NCI-H748 treated with DMSO at 0.1 percent for 48 hours (cell line): Measurements from ENCODE around the gene HOXB7.

ENCODE experiments used
- DNase-seq: peaks from one replicate; lab custom pipeline; 2025; lab: John Stamatoyannopoulos, UW

HOXB7 gene

DNA sequence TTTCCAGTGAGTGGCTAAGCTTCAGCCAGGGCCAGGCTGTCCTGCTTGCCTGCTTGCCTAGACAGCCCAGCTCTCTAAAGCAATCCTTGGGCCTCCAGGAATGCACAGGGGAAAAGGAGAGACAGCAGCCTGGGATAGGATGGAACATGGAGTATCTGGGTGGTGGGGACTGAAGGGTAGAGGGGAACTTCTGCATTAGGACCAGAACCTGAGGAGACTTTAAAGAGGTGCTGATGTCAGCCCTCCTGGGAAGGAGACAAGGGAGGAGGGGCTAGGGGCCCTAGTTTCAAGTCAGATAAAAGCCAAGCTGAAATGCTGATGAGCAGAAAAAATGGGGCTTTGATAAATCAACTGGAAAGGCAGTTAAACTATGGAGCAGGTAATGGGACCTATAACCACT lies 1.8 kb downstream of the HOXB7 start:
- no peak for DNase-seq

DNA sequence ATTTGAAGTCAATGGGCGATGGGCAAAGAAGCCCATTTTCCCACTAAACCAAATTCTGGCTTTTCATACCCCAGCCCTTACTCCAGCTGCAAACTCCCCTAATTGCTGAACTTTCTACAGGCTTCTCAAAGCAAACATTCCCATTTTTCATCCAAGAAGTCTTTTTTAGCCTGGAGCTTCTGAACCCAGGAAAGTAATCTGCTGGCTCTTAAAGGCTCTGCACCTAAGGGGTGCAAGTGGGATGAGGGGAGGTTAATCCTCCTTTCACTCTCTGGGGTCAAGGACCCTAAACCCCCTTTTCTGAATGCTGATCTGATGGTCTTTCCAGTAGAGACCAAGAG lies 2.4 kb downstream of the HOXB7 start:
- no peak for DNase-seq

DNA sequence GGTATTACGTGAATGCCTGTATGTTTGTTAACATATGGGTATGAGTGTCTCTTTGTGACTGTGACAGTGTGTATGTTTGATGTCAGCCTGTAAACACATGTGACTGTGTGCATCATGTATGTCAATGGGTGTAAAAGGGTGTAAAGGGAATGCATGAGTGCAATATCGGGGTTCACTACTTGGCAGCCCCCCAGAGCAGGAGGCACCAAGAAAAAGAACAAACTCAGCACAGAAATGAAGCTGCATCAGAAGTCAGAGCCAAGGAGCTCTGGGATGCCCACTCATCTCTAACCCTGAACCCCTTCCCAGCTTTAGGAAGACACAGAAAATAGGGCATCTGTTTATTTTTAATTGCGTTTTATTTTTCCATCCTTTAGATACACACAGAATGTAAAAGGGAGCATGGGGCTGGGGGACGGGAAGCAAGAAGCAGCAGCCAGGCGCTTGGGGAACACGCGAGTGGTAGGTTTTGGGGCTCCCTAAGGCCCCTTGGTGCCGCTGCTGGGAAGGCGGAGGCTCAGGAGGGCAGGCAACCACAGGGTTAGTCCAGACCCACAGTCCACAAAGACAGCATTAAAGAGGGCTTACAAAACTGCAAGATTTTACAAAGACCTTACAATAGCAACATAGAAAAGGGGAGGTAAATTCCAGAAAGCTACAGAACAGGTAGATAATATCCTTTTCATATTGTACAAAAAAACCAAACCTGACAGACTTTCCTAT lies 3.8 kb downstream of the HOXB7 start:
- no peak for DNase-seq

GRCh38 chr17:48605991-48606891 lies 4.6 kb downstream of the HOXB7 start:
- DNase-seq, result no peak

- DNase-seq, result no peak
Observed at GRCh38 chr17:48605409-48605919, 5.4 kb downstream of the HOXB7 start.

- DNase-seq, result no peak
Observed at GRCh38 chr17:48604770-48605329, 6.0 kb downstream of the HOXB7 start, which contains the start of gene HOXB6. Gene HOXB6, minus strand, starts transcription at chr17:48604986. Its CDS starts 6,836 bp downstream, at chr17:48598150.

DNA sequence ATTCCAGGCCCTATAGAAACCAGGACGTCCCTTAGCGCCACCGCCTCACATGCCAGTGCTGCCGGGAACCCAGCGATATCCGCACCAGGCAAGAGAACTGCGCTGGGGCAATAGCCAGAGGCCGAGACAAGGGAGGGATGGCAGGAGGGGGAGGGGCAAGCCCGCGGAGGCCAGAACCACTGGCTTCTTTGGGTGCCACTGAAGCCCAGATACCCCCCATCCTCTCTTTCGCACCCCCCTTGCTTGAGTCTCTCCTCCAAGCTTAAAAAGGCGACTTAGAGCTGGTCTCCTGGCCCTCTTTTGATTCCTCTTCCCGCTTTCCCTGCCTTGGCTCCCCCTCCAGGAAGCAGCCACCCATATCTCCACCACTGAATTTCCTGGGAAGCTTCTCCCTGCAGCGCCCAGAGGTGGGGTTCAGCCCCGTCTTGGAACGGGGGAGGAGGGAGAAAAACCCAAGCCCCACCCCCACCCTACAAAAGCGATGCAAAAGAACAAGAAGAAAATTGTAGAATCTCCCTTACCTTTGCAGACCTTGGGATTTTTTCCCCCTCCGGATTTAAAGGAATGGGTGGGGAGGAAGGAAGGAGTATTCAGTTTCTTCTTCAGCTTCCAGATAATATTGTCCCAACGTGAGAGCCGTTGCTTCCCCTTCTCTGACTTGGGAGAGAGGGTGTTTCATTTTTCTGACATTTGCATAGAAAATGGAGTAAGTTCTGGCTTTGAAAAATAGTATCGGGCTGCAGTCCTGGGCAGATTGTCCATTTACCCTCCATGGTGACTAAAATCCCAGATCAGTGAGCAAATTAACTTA lies 6.7 kb downstream of the HOXB7 start:
- no peak for DNase-seq

GRCh38 chr17:48601539-48602425 lies 9.0 kb downstream of the HOXB7 start:
- DNase-seq, result no peak

DNA sequence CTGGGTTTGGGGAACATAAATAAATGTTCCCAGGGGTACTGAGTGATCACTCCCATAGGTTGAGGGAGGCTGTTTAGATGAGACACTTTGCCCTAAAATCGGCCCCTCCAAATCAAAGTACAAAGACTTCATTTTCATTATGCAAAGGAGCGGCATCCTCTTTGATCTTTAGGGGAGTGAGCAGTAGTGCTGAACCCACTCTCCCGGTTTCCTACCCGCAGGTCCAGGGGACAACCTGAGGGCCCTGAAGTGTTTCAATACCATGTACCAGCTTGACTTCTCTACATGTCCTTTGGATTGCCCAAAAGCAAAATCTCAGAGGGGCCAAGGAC lies 9.6 kb downstream of the HOXB7 start:
- no peak for DNase-seq

DNA sequence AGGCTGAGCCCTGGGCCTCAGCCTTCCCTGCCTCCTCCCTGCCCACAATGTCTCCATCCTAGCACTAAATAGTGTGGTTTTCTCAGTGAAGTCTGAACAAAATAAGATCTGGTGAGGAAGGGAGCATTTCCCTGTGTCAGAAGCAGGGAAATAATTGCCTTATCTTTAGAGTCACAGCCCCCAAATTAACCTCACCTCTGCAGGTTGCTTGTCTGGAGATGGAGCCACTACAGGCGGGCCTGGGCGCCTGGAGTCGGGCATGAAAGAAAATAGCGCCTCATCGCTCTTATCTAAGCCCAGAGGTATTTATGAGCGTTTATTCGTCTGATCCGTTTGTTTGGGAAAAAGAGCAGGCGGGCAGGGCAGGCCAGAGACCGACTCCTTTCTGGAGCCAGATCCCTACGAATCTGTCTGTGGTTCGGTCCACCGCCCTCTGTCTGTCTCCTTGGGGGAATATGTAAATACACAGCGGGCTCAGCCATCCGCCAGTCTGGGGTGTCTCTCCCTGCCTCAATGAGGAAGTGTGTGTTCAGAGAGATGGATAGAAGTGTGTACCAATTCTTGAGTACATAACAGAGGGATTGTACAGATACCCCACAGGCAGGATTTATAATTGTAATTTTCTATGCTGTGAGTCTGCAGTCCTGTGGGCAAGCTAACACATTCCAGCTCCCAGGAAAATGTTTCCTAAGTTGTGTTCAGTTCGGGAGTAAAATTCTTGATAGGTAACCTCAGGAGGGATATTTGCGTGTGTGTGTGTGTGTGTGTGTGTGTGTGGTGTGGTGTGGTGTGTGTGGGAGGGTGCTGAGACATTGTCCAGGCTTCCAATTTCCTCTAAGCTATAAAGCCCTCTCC lies 10.3 kb downstream of the HOXB7 start:
- no peak for DNase-seq

DNA sequence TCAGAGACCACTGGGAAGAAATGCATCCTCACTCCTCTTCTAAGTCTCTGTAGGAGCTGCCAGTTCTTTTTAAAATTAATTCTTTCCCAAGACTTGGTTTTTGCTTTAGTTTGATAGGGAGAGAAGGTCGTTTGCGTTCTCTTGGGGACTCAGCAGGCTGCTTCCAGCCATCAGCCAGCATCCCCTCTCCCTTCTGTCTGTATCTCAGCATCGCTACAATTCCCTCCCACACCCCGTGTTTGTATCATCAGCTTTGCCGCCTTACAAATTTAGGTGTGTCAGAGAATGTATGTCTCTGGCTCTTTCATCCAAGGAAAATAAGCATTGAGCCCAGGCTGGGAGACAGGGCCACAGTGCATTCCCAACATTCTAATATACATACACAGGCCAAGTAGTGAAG lies 11.5 kb downstream of the HOXB7 start:
- DNase-seq, result no peak

DNA sequence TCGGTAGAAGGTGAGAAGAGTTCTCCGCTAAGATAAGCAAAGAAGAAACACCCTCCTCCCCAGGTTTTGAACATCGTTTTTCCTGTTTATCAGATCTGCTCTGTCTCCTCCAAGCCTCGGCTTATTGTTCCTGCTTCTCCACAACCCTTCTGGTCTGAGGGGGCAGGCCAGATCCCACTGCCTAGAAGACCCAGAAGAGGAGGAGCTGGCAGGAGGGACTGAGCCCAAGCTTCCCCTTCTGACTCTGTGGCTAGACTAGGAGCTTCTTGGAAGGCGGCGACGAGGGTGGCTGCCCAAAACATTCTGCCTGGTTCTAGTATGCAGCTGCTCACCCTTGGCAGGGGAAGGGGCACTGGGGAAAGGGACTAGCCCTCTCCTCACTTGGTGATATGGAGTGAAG lies 12.1 kb downstream of the HOXB7 start:
- no peak for DNase-seq

DNA sequence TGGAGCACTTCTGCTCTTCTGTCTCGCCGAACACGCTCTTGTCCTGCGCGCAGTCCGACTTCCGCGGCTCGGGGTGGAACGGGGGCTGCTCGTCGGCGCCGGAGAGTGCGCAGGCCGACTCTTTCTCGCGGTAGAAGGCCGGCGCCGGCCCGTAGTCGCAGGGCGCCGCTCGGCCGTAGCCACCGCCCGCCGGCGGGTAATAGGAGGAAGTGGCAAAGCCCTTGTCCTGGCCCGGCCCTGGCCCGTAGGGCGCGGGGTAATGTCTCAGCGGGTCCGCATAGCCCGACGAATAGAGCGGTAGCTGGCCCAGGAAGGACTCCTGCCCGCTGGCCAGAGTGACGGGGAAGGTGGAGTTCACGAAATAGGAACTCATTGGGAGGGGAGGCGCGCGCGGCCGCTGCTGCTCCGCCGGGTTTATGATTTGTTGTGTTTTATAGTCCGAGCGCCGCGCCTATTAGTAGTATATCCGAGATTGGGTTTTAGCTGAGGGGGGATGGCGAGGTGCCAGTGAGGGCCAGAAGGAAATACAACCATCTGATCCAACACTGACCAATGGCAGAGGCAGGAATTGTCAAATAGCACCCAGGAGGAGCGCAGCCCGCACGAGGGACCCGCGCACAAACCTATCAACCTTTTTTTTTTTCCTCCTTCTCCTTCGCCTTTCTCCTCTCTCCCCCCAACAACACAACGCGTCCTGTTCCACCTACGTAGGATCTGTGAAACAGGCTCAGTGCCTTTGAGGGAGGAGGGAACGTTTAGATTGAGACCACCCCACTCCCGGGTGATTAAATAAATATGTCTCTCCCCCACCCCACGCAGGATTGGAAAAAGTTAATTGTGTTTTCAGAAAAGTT lies 12.8 kb downstream of the HOXB7 start:
- DNase-seq, result peak; percentile 25

- no peak for DNase-seq
Observed at GRCh38 chr17:48597528-48597777, 13.4 kb downstream of the HOXB7 start.

- no peak for DNase-seq
Observed at GRCh38 chr17:48596735-48597527, 13.9 kb downstream of the HOXB7 start.

GRCh38 chr17:48596000-48596734 lies 14.7 kb downstream of the HOXB7 start:
- no peak for DNase-seq

DNA sequence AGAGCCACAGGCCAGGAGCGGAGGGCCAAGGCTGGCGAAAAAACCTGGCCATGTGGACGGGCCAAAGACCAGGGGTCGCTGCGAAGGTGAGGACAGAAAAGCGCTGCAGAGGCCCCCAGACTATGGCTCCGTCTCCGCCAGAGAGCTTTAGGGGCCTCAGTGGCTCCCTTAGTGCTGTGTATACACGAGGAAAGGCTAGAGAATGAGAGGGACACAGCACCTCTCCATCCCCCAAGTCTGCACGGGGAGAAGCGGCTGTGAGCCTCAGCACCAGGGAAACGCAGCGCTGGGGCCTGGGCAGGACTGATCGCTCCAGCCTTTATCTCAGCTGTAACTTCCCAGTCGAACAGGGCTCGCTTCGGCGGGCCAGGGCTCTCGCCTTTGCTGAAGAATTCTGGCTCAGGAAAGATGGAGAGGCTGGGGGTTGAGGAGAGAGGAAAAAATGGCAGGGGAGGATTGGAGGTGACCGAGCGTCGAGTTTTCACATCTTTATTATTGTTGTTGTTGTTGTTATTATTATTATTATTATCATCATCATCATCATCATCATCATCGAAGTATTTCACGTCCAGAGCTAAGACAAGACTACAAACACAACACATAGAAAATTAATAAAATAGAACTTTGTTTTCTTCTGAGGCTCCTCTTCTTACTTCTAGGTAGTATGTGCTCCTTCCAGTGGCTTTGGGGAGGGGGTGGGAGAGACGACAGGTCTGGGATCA lies 15.4 kb downstream of the HOXB7 start:
- no peak for DNase-seq
